ENCODE data around the gene CDC26.

- TF ChIP-seq POLR2A (IDR thresholded peaks at IDR 0.05) (no peak), CTCF (IDR thresholded peaks at IDR 0.05) (no peak)
Measured at GRCh38 chr9:113254991-113255390, 20.4 kb downstream of the CDC26 start.
